HepG2 (cell line): ENCODE data around the gene LZTR1. TPM values are rescaled to one million over a fixed set of nuclear protein-coding genes. Genes with fewer than 3 reads are reported as not detected.

ENCODE experiments used
- ATAC-seq: fragments of 200-7000 bp; cut with Tn5 transposase; 3 replicates; pipeline ENCODE4 v1.9.1; 2020; ENCODE audit warnings: mild to moderate bottlenecking, moderate library complexity
- BruUV-seq: library from RNA; stranded (reverse); fragments of 400-500 nt; replicated peaks from 2 replicates; lab custom pipeline; 2021; lab: Mats Ljungman, UMichigan
- CTCF ChIA-PET: fragments of 300-600 bp; formaldehyde crosslinking; extraction: SDS; loops from one replicate; lab custom pipeline; 2021; ENCODE audit warnings: low total read pairs, inconsistent platforms, low intra/inter-chr PET ratio; lab: Yijun Ruan, JAX
- POLR2A ChIA-PET: fragments of 350-600 bp; sonication (Branson Sonifier 250); formaldehyde crosslinking; loops from one replicate; lab custom pipeline; 2020; ENCODE audit warnings: antibody characterized with exemption, inconsistent platforms; lab: Yijun Ruan, JAX
- DNase-seq: peaks from one replicate; pipeline ENCODE4 v3.0.0-alpha.2; 2015; ENCODE audit warnings: low spot score
- FAIRE-seq: peaks from 3 replicates; lab custom pipeline; 2011; peaks lifted over from hg19 to GRCh38; lab: Jason Lieb, UNC
- H2AFZ ChIP-seq: one replicate; pipeline ENCODE4 v1.6.1; 2011; ENCODE audit warnings: low read length, inconsistent platforms
- H3K27ac ChIP-seq: fragments of 300-600 bp; 3 replicates; pipeline ENCODE4 v1.8.0; 2011; ENCODE audit warnings: mixed run types, mild to moderate bottlenecking, mixed read lengths, low read length, inconsistent platforms; ENCODE audit not compliant: insufficient read depth; ENCODE audit errors: extremely low read length
- H3K27me3 ChIP-seq, 2 experiments: fragments of 200-600 bp in 1 of 2; 2 replicates in 1 of 2; 3 replicates in 1 of 2; pipeline versions ENCODE4 v1.6.0 to v1.8.0; 2011; ENCODE audit warnings: low read length in 2 of 2, mild to moderate bottlenecking in 2 of 2, moderate library complexity in 2 of 2, inconsistent platforms in 1 of 2; ENCODE audit not compliant: insufficient read depth in 2 of 2, control insufficient read depth in 1 of 2
- H3K36me3 ChIP-seq, 2 experiments: fragments of 200-600 bp in 1 of 2; replicated peaks in 1 of 2; 2 replicates in 1 of 2; 3 replicates in 1 of 2; pipeline versions ENCODE4 v1.5.1 to v1.8.0; 2011; ENCODE audit warnings: low read length in 2 of 2, inconsistent platforms in 1 of 2; ENCODE audit not compliant: insufficient read depth in 2 of 2, control insufficient read depth in 1 of 2
- H3K4me1 ChIP-seq: 2 replicates; pipeline ENCODE4 v1.5.1; 2012; ENCODE audit warnings: low read length, inconsistent platforms; ENCODE audit not compliant: insufficient read depth
- H3K4me2 ChIP-seq: 2 replicates; pipeline ENCODE4 v1.6.0; 2011; ENCODE audit warnings: low read depth, low read length, inconsistent platforms
- H3K4me3 ChIP-seq, 3 experiments: fragments of 200-600 bp in 1 of 3; sonication (generic), shearing (Covaris generic) in 1 of 3; replicated peaks in 1 of 3; 2 replicates each; pipeline ENCODE4 v1.5.1; 2011 to 2016; ENCODE audit warnings: low read length in 3 of 3, inconsistent platforms in 2 of 3, low read depth in 2 of 3, mild to moderate bottlenecking in 2 of 3, control low read depth in 1 of 3, mixed read lengths in 1 of 3; ENCODE audit not compliant: insufficient read depth in 1 of 3
- H3K79me2 ChIP-seq: one replicate; pipeline ENCODE4 v1.6.1; 2011; ENCODE audit warnings: low read length, inconsistent platforms; ENCODE audit not compliant: insufficient read depth
- H3K9ac ChIP-seq: 2 replicates; pipeline ENCODE4 v1.6.0; 2011; ENCODE audit warnings: mild to moderate bottlenecking, low read depth, low read length, inconsistent platforms; ENCODE audit not compliant: insufficient read depth
- H3K9me3 ChIP-seq: 2 replicates; pipeline ENCODE4 v1.5.1; 2012; ENCODE audit warnings: mild to moderate bottlenecking, low read length
- H4K20me1 ChIP-seq: 2 replicates; pipeline ENCODE4 v1.6.0; 2011; ENCODE audit warnings: inconsistent platforms, mild to moderate bottlenecking, low read length, moderate library complexity; ENCODE audit not compliant: insufficient read depth
- ARNTL ChIP-seq: sonication (generic); formaldehyde crosslinking; IDR thresholded peaks from 2 replicates; pipeline ENCODE4 v1.4.0; 2020; ENCODE audit warnings: mild to moderate bottlenecking, missing genetic modification reagents
- EEA1 ChIP-seq: sonication (generic); formaldehyde crosslinking; IDR thresholded peaks from 2 replicates; pipeline ENCODE4 v1.5.1; 2020; ENCODE audit warnings: mild to moderate bottlenecking, missing genetic modification reagents, borderline replicate concordance
- LCORL ChIP-seq, 2 experiments: fragments of 450-650 bp in 1 of 2; sonication (generic) in 1 of 2; formaldehyde crosslinking in 1 of 2; IDR thresholded peaks; 2 replicates each; pipeline versions ENCODE4 v1.5.0 to v1.6.1; 2017 to 2020; ENCODE audit warnings: antibody characterized with exemption in 1 of 2, missing genetic modification reagents in 1 of 2
- RAD51 ChIP-seq: fragments of 450-650 bp; IDR thresholded peaks from 2 replicates; pipeline ENCODE4 v1.6.1; 2016; ENCODE audit warnings: borderline replicate concordance
- SSRP1 ChIP-seq: IDR thresholded peaks from 2 replicates; pipeline ENCODE4 v1.6.1; 2016; ENCODE audit warnings: control low read depth
- USF2 ChIP-seq, 2 experiments: sonication (generic) in 1 of 2; formaldehyde crosslinking in 1 of 2; IDR thresholded peaks; 2 replicates each; pipeline versions ENCODE4 v1.5.1 to v1.6.1; 2011 to 2020; ENCODE audit warnings: borderline replicate concordance in 1 of 2, low read depth in 1 of 2, low read length in 1 of 2, mild to moderate bottlenecking in 1 of 2, missing genetic modification reagents in 1 of 2, moderate library complexity in 1 of 2
- ZNF44 ChIP-seq: sonication (generic); formaldehyde crosslinking; IDR thresholded peaks from 2 replicates; pipeline ENCODE4 v1.5.1; 2020; ENCODE audit warnings: mild to moderate bottlenecking, missing genetic modification reagents
- ZNF563 ChIP-seq: sonication (generic); formaldehyde crosslinking; IDR thresholded peaks from 2 replicates; pipeline ENCODE4 v1.8.0; 2022; ENCODE audit warnings: mild to moderate bottlenecking, moderate library complexity, missing genetic modification reagents
- ZNF629 ChIP-seq: sonication (generic); formaldehyde crosslinking; conservative IDR thresholded peaks from 2 replicates; pipeline ENCODE4 v1.5.0; 2020; ENCODE audit warnings: missing genetic modification reagents
- WGBS: methylation state at CpG from one replicate; pipeline ENCODE4 v1.1.6; 2017; ENCODE audit warnings: low lambda C conversion rate; 5-methylcytosine and 5-hydroxymethylcytosine counted together
- in situ Hi-C: cut with HindIII; loops from 2 replicates; pipeline ENCODE4 v1.10.0; 2017; ENCODE audit warnings: low pct_unique_long_range_greater_than_20kb; ENCODE audit not compliant: extremely low pct_ligation_motif_present
- intact Hi-C: fragments of 100-400 bp; cut with micrococcal nuclease; formaldehyde crosslinking; loops from one replicate; pipeline ENCODE4 v1.10.0; 2022; ENCODE audit not compliant: unreplicated experiment
- polyA plus RNA-seq, 8 experiments: library from polyadenylated mRNA; depleted of rRNA in 3 of 8; stranded (reverse) in 7 of 8; unstranded in 1 of 8; fragments of >200 nt; fragmentation: Illumina TruSeq in 4 of 8; extraction: Trizol in 4 of 8; gene quantifications; 2 replicates each; pipeline versions ENCODE4 v1.2.1 to v1.2.3, GENCODE V29; 2011 to 2016; ENCODE audit warnings: low read depth in 4 of 8, missing spikeins in 1 of 8, mixed read lengths in 1 of 8; ENCODE audit not compliant: insufficient read depth in 1 of 8
- total RNA-seq, 5 experiments: library from RNA; depleted of rRNA; stranded (reverse); fragments of >200 nt; fragmentation: Illumina TruSeq; extraction: Trizol; gene quantifications; 2 replicates each; pipeline ENCODE4 v1.2.3, GENCODE V29; 2016; ENCODE audit warnings: low read depth in 1 of 5
- TF ChIP-seq, protein P1 (sequence below): sonication (generic); formaldehyde crosslinking; IDR thresholded peaks from 2 replicates; pipeline ENCODE4 v1.5.0; 2020; ENCODE audit warnings: mild to moderate bottlenecking, missing genetic modification reagents
- TF ChIP-seq, protein P2 (sequence below): sonication (generic); formaldehyde crosslinking; IDR thresholded peaks from 2 replicates; pipeline ENCODE4 v1.4.0; 2020; ENCODE audit warnings: missing genetic modification reagents, borderline replicate concordance

The LZTR1 gene
- total and polyA plus RNA-seq, 2 of the 13 experiments (the other 11 are each of a cell fraction or from before 2014, with no cell fraction given) = 21.8 to 22.4 TPM

- Histone ChIP-seq H3K9me3 (no peaks in the 10 kb centered on the region), H2AFZ (no peak overlapping the region), H3K9ac (no peak overlapping the region), H3K4me3 (no peak overlapping the region), H3K79me2 (peaks cover 29% of the 10 kb centered on the region), H3K4me1 (peaks cover 60% of the 10 kb centered on the region), H3K36me3 (no peaks in the 10 kb centered on the region), H4K20me1 (no peaks in the 10 kb centered on the region), H3K27ac (no peak overlapping the region), H3K4me2 (no peak overlapping the region), H3K27me3 (no peaks in the 10 kb centered on the region; a peak in 1 of 5 replicates)
- TF ChIP-seq SSRP1 (no peak), LCORL (IDR thresholded peaks at IDR 0.05) (0 out of 2 replicates have a peak, but pooled peaks have one; percentile 35), LCORL (CRISPR knock-in tag; IDR thresholded peaks at IDR 0.05) (no peak), ZNF563 (CRISPR knock-in tag) (no peak), ZNF629 (no peak)
- intact Hi-C loops (loop anchor here (5.0 to 10.0 kb wide), 2 partner anchors 73 to 185 kb away; partner anchors contain the start of gene SERPIND1), in situ Hi-C loops (no loop called here)
- no peak for ATAC-seq
- no TSS peak for BruUV-seq
- CTCF ChIA-PET = no interaction called here
- no peak for FAIRE-seq
- no peak for DNase-seq
- 98% methylated on average over 19 of the region's 20 CpGs for WGBS
- POLR2A ChIA-PET = no interaction called here
These were observed 22.3 kb upstream of the LZTR1 start for GRCh38 chr22:20959578-20960461.

DNA sequence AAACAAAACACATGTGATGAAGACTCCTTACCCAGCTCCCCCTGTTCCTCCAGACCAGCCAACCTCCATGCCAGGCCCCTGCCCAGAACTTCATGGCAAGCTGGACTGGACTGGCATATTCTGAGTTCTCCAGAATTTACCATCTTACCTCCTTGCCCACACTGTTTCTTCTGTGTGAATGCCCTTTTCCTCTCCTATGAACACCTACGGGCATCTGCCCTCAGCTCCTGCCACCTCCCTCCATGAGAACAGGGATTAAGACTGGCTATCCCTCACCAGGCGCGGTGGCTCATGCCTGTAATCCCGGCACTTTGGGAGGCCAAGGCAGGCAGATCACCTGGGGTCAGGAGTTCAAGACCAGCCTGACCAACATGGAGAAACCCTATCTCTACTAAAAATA, 21.5 kb upstream of the LZTR1 start:
- Histone ChIP-seq H3K9me3 (no peaks in the 10 kb centered on the region), H3K4me3 (no peak overlapping the region), H4K20me1 (no peaks in the 10 kb centered on the region), H2AFZ (no peak overlapping the region), H3K4me1 (peaks cover 58% of the 10 kb centered on the region), H3K27me3 (no peaks in the 10 kb centered on the region; a peak in 1 of 5 replicates), H3K4me2 (no peak overlapping the region), H3K9ac (no peak overlapping the region), H3K36me3 (no peaks in the 10 kb centered on the region), H3K79me2 (peaks cover 24% of the 10 kb centered on the region), H3K27ac (no peak overlapping the region)
- no peak for ATAC-seq
- FAIRE-seq = no peak
- CTCF ChIA-PET = no interaction called here
- intact Hi-C loops = loop anchor here (5.0 kb wide), 1 partner anchor 73 kb away; no protein-coding TSS in a partner anchor
- no peak for DNase-seq
- 90% methylated on average over 4 of the region's 4 CpGs for WGBS
- in situ Hi-C loops = no loop called here
- POLR2A ChIA-PET = no interaction called here
- BruUV-seq = no TSS peak
- TF ChIP-seq ZNF44 (CRISPR knock-in tag) = no peak
- no peak for TF ChIP-seq RAD51
- TF ChIP-seq EEA1 (CRISPR knock-in tag) = no peak
- TF ChIP-seq, protein P1, sequence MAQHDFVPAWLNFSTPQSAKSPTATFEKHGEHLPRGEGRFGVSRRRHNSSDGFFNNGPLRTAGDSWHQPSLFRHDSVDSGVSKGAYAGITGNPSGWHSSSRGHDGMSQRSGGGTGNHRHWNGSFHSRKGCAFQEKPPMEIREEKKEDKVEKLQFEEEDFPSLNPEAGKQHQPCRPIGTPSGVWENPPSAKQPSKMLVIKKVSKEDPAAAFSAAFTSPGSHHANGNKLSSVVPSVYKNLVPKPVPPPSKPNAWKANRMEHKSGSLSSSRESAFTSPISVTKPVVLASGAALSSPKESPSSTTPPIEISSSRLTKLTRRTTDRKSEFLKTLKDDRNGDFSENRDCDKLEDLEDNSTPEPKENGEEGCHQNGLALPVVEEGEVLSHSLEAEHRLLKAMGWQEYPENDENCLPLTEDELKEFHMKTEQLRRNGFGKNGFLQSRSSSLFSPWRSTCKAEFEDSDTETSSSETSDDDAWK = no peak
- TF ChIP-seq, protein P2, sequence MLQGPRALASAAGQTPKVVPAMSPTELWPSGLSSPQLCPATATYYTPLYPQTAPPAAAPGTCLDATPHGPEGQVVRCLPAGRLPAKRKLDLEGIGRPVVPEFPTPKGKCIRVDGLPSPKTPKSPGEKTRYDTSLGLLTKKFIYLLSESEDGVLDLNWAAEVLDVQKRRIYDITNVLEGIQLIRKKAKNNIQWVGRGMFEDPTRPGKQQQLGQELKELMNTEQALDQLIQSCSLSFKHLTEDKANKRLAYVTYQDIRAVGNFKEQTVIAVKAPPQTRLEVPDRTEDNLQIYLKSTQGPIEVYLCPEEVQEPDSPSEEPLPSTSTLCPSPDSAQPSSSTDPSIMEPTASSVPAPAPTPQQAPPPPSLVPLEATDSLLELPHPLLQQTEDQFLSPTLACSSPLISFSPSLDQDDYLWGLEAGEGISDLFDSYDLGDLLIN = no peak
- no peak for TF ChIP-seq USF2 (IDR thresholded peaks at IDR 0.05; ENCODE audit: low read depth, low read length)
- no peak for TF ChIP-seq USF2 (CRISPR knock-in tag; IDR thresholded peaks at IDR 0.05; ENCODE audit: borderline replicate concordance)
- no peak for TF ChIP-seq ARNTL (CRISPR knock-in tag)
